ENCODE measurements around the gene SERPINB3. TPM values are rescaled to one million over a fixed set of nuclear protein-coding genes. Genes with fewer than 3 reads are reported as not detected.
"Not testable (repeated sequence)": the region's sequence is repeated elsewhere in the genome, so short reads cannot be mapped to it uniquely, and the experiment has no call there.

SERPINB3 gene
- polyA plus RNA-seq (2012; ENCODE audit: insufficient read depth, insufficient read length, low read depth) = not detected

GRCh38 chr18:63661750-63662149 is at the start of gene SERPINB3:
Gene SERPINB3 (minus strand): TSS chr18:63661893. CDS start chr18:63661216, 677 bp downstream.
- not testable (repeated sequence) for H3K4me3 ChIP-seq (ENCODE audit: low read depth, low read length); H3K9me3 ChIP-seq; DNase-seq; H3K27me3 ChIP-seq; H3K36me3 ChIP-seq; H3K4me1 ChIP-seq

GRCh38 chr18:63708650-63709049 is 47.0 kb upstream of the SERPINB3 start:
- H3K4me3 ChIP-seq (ENCODE audit: low read depth, low read length) = no peak overlapping the region
- H3K9me3 ChIP-seq = no peaks in the 10 kb centered on the region
- no peaks in the 10 kb centered on the region for H3K4me1 ChIP-seq
- no peak for DNase-seq
- no peak for TF ChIP-seq CTCF (IDR thresholded peaks at IDR 0.05; ENCODE audit: low read depth, low read length)
- H3K36me3 ChIP-seq = no peaks in the 10 kb centered on the region
- no peaks in the 10 kb centered on the region for H3K27me3 ChIP-seq

GRCh38 chr18:63707816-63708215 is 46.1 kb upstream of the SERPINB3 start:
- no peaks in the 10 kb centered on the region for H3K36me3 ChIP-seq
- DNase-seq = no peak
- no peaks in the 10 kb centered on the region for H3K9me3 ChIP-seq
- no peak overlapping the region for H3K4me3 ChIP-seq (ENCODE audit: low read depth, low read length)
- no peaks in the 10 kb centered on the region for H3K27me3 ChIP-seq
- no peak for TF ChIP-seq CTCF (IDR thresholded peaks at IDR 0.05; ENCODE audit: low read depth, low read length)
- no peaks in the 10 kb centered on the region for H3K4me1 ChIP-seq

- Histone ChIP-seq H3K4me1 (no peaks in the 10 kb centered on the region), H3K9me3 (no peaks in the 10 kb centered on the region), H3K4me3 (ENCODE audit: low read depth, low read length) (no peak overlapping the region), H3K36me3 (no peaks in the 10 kb centered on the region), H3K27me3 (no peaks in the 10 kb centered on the region)
- DNase-seq = no peak
- TF ChIP-seq CTCF (IDR thresholded peaks at IDR 0.05; ENCODE audit: low read depth, low read length) = no peak
Measured at GRCh38 chr18:63705401-63705800, 43.7 kb upstream of the SERPINB3 start.

GRCh38 chr18:63702660-63703059 is 41.0 kb upstream of the SERPINB3 start, which contains the start of gene SERPINB11:
Gene SERPINB11 (plus strand): TSS chr18:63702960. CDS start chr18:63710194, 7,234 bp downstream.
- Histone ChIP-seq H3K9me3 (no peaks in the 10 kb centered on the region), H3K36me3 (no peaks in the 10 kb centered on the region), H3K4me3 (ENCODE audit: low read depth, low read length) (no peak within 1 kb of the TSS), H3K4me1 (no peaks in the 10 kb centered on the region), H3K27me3 (no peaks in the 10 kb centered on the region)
- DNase-seq = no peak
- no peak for TF ChIP-seq CTCF (IDR thresholded peaks at IDR 0.05; ENCODE audit: low read depth, low read length)

- no peaks in the 10 kb centered on the region for H3K4me1 ChIP-seq
Measured at GRCh38 chr18:63701952-63702351, 40.3 kb upstream of the SERPINB3 start.

More at GRCh38 chr18:63701952-63702351, 40.3 kb upstream of the SERPINB3 start:
- no peaks in the 10 kb centered on the region for H3K36me3 ChIP-seq
- no peak overlapping the region for H3K4me3 ChIP-seq (ENCODE audit: low read depth, low read length)
- no peaks in the 10 kb centered on the region for H3K27me3 ChIP-seq
- H3K9me3 ChIP-seq = no peaks in the 10 kb centered on the region
- TF ChIP-seq CTCF (IDR thresholded peaks at IDR 0.05; ENCODE audit: low read depth, low read length) = no peak
- DNase-seq = no peak

Measured in BE2C (cell line).